GM12872 (cell line): ENCODE results near the gene C3orf18.

Experiments
- CTCF ChIP-seq: IDR thresholded peaks from 3 replicates; pipeline ENCODE4 v1.5.1; 2011; ENCODE audit warnings: low read depth, mild to moderate bottlenecking, low read length, moderate library complexity; ENCODE audit not compliant: insufficient read depth

C3orf18 gene

GRCh38 chr3:50532062-50532705 lies 35.4 kb downstream of the C3orf18 start:
- no peak for TF ChIP-seq CTCF

- no peak for TF ChIP-seq CTCF
These were observed 36.3 kb downstream of the C3orf18 start for GRCh38 chr3:50531201-50531600.

- TF ChIP-seq CTCF = no peak
These were observed 37.3 kb downstream of the C3orf18 start for GRCh38 chr3:50530001-50530970.

GRCh38 chr3:50525987-50526386 lies 41.6 kb downstream of the C3orf18 start:
- no peak for TF ChIP-seq CTCF

GRCh38 chr3:50525191-50525910 lies 42.2 kb downstream of the C3orf18 start:
- no peak for TF ChIP-seq CTCF

GRCh38 chr3:50524746-50525145 lies 42.8 kb downstream of the C3orf18 start:
- no peak for TF ChIP-seq CTCF

GRCh38 chr3:50523279-50523811 lies 44.2 kb downstream of the C3orf18 start:
- TF ChIP-seq CTCF = no peak
